GM21737 (cell line): Measurements from ENCODE around the gene RAI14.
"Not testable (repeated sequence)": the region's sequence is repeated elsewhere in the genome, so short reads cannot be mapped to it uniquely, and the experiment has no call there.

ENCODE experiments used
- ATAC-seq: cut with Tn5 transposase; IDR thresholded peaks from one replicate; pipeline ENCODE4 v1.9.1; 2021; ENCODE audit warnings: mild to moderate bottlenecking, moderate library complexity; ENCODE audit not compliant: unreplicated experiment

Gene RAI14

GRCh38 chr5:34811706-34812105, 155.6 kb downstream of the RAI14 start:
- ATAC-seq, result no peak

DNA sequence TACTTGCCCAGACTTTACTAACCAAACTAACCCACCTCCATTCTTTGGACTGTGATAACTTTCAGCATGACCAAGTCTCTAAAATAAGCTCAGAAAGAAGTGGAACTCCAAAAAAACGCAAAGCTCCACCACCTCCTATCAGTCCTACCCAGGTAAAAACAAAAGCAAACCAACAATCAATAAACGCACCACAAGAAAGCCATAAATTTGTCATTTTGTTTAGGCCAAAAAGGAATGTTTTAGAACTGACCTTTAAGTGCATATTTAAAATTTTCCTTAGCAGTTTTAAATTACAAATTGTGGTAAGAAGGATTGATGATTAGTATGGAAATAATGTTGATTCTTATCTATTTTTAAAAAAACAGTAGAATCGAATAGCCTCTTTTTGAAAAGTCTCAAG, 157.4 kb downstream of the RAI14 start:
- no peak for ATAC-seq

DNA sequence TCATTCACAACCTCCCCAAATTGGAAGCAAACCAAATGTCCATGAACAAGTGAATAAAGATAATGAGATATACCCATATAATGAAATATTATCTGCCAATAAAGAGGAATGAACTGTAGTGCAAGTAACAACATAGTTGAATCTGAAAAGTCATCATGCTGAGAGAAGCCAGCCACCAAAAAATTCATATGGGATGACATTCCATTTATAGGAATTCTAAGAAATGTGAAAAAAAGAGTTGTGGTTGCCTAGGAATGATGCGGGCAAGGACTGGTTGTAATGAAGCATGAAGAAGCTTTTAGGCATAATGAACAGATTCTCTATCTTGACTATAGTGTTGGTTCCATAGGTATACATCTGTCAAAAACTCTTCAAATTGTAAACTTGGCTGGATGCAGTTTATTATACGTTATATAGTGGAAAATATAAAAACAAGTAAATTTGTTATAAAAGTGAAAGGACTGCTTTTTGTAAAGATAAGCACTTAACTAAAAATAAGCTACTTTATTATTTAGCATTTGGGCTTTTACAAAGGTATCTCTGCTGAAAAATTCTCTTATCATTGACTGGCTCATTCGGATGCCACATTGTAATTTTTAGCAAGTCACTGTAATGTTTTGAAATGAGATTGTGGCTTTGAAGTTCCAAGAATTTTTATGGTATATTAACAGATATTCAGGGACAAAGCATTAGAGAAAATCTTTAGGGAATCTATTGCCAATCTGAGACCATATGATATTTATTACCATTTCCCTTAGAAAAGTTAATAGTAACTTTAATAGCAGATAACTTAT, 161.6 kb downstream of the RAI14 start:
- ATAC-seq, result no peak

DNA sequence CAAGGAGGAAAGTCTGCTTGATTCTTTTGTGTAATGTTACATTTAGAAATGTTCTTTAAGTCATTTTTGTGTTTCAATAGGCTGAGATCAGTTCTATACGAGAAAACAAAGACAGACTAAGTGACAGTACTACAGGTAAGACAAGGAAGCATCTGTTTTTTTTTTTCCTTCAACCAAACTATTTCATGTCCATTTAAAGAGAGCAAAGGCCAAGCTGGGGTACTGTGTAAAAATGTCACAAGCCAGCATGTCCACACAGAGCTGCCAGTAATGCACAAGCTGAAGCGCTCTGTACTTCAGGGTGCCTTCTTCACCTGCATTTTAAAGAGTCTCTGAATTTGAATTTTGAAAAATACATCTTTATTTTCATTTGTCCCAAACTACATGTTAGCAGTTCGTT, 162.6 kb downstream of the RAI14 start:
- no peak for ATAC-seq

- ATAC-seq, result no peak
Measured at GRCh38 chr5:34820593-34820992, 164.5 kb downstream of the RAI14 start.

GRCh38 chr5:34822956-34823715, 167.0 kb downstream of the RAI14 start:
- ATAC-seq, result no peak

DNA sequence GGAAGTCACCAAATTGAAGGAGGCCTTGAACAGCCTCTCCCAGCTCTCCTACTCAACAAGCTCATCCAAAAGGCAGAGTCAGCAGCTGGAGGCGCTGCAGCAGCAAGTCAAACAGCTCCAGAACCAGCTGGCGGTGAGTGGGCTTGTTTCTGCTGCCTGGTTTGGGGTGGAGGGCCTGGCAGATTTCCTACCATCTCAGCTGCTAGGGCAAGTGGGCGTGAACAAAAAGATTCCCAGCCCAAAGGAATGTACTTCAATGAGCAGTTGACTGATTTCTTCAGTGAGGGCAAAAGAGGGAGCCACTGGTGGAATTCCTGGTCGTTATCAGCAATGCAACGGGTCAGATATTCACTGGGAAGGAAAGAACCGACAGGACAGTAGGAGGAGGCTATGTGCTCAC, 170.2 kb downstream of the RAI14 start:
- ATAC-seq, result no peak

- ATAC-seq, result no peak
Measured at GRCh38 chr5:34827588-34828506, 171.7 kb downstream of the RAI14 start.

DNA sequence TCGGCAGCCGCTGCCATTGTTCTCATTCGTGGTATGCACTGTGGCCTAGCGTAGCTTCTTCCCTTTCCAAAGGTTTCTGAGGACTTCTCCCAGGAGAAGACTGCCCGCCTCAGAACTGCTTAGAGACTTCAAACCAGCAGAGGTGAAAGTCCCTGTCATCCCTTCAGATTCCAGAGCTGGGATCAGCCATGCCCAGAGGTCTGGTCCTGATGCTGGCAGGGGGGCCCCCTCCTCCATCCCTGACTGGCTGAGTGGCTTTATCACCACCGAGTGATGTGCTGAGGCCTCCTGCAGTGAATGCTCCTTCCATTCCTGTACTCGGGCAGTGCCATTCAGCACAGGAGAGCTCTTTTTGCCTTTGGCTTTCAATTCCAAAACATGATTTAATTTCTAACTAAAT, 174.7 kb downstream of the RAI14 start:
- ATAC-seq, result not testable (repeated sequence)

DNA sequence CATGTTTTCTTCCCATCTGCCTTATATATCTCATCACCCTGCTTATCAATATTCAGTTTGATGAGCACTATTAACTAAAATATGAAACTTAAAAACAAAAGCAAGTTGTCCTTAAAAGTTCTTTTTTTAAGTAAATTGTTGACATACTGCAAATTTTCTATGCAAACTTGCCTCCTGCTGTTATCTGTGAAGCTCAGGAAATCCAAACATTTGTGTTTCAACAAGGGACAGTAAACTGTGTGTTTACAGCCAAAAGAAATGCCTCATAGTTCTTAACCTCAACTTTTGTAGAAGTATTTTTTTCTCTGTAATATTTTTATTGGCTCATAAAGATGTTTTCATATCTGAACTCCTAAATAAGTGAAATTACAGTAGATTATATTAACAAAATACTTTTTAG, 175.2 kb downstream of the RAI14 start:
- ATAC-seq, result no peak

- ATAC-seq, result no peak
Measured at GRCh38 chr5:34832568-34832967, 176.4 kb downstream of the RAI14 start.

GRCh38 chr5:34833090-34833489, 177.0 kb downstream of the RAI14 start:
- no peak for ATAC-seq

- no peak for ATAC-seq
Measured at GRCh38 chr5:34833976-34834793, 178.1 kb downstream of the RAI14 start.

DNA sequence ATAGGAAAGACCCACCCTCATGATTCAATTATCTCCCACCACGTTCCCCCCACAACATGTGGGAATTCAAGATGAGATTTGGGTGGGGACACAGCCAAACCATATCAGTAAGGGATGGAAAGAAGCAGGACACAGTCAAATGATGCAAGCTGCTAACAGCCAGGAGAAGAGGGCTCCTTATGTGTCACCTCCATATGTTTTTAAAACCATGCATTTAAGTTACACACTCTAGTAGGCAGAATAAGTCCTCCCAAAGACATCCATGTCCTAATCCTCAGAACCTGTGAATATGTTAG, 178.6 kb downstream of the RAI14 start:
- no peak for ATAC-seq

DNA sequence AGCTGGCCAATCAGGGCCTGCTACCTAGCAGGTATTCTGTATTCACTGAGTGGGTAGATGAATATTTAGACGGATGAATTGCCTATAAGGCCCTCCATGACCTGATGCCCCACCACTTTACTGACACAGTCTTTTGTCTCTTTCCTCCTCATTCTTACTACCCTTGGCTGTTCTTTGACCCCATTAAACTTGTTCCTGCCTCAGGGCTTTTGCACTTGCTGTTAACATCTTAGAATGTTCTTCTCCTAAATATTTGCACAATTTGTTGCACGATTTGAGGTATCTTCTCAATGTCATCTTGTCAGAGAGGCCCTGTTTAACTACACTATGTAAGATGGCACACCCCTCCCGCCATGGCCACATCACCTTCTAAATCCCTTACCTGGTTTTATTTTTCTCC, 179.5 kb downstream of the RAI14 start:
- ATAC-seq, result no peak

DNA sequence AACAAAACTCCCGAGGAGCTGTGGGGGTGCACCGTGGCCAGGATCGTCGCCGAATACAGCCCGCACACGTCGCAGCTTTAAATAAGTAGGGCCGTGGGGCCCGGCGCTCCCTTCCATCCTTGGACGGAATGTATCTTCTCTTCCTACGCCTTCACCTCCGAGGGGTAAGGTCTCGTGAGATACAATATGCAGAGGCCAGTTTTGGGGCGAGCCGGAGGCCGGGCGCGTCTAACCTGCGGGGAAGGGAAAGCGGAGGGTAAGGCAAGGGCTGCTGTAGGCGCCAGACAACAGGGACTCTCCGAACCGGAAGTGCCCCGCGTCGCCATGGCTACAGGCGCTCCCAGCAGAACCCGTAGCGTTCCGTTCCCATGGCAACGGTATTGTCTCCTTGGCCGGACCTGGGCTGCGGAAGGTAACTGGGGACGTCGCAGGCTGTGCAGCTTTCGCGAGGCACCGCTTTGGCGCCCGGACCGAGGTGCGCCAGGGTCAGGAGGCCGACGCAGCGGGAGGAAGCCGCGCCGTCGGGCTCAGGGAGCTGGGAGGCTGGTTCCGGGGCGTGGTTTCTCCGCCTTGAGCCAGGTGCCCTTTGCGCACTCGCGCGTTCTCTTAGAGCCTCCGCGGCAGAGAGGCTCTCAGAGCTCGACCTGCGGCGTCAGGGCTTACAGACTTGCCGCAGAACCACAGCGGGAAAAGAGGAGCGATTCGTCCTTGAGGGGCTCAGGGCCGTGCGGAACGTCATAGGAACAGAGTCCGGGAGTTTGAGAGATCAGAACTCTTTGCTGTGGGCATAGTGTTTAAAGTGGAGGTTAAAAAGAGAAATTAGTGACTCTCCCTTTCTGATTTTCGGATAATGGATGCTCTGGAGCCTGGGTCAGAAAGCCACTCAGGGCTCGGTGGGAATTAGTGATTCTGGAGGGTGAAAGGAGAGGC, 182.9 kb downstream of the RAI14 start, which contains the start of gene TTC23L:
TTC23L (plus strand) TSS at position 380 of the 930 bp plus-strand sequence. CDS start 1,508 bp downstream, outside the sequence.
- peak; percentile 95 for ATAC-seq

- ATAC-seq, result no peak
Measured at GRCh38 chr5:34841816-34842215, 185.7 kb downstream of the RAI14 start.

- no peak for ATAC-seq
Measured at GRCh38 chr5:34842554-34842953, 186.4 kb downstream of the RAI14 start.

DNA sequence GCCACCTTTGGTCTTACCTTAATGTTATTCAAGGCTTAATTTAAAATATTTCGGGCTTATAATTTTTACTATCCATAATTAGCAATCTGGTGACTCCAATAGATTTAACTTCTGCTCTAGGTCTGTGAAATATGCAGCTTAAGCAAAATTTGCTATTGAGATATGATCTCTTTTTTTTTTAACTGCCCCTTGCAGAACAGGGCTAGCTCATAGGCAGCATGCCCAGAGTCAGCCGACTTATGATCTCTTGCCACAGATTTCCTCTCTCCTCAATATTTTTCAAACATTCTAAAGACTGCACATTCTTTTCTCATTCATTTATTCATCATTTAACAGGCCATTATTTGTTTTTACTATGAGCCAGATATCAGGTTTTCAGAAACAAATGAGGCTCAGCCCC, 187.4 kb downstream of the RAI14 start:
- ATAC-seq, result no peak
